GM19467 (cell line): ENCODE results near the gene DSC3.

ENCODE experiments used
- ATAC-seq: cut with Tn5 transposase; IDR thresholded peaks from one replicate; pipeline ENCODE4 v1.9.1; 2021; ENCODE audit warnings: mild to moderate bottlenecking, moderate library complexity; ENCODE audit not compliant: unreplicated experiment

DSC3 gene

GRCh38 chr18:31042406-31043181 is at the start of gene DSC3:
Gene DSC3 (minus strand): TSS chr18:31042742. CDS start chr18:31042660, 82 bp downstream.
- no peak for ATAC-seq

GRCh38 chr18:31091350-31091749 is 48.8 kb upstream of the DSC3 start:
- ATAC-seq: no peak

- ATAC-seq: no peak
These were observed 46.0 kb upstream of the DSC3 start for GRCh38 chr18:31088532-31088931.

GRCh38 chr18:31079973-31080372 is 37.4 kb upstream of the DSC3 start:
- no peak for ATAC-seq

GRCh38 chr18:31077878-31078277 is 35.3 kb upstream of the DSC3 start:
- ATAC-seq: no peak

- ATAC-seq: no peak
These were observed 29.6 kb upstream of the DSC3 start for GRCh38 chr18:31072175-31072574.

- ATAC-seq: no peak
These were observed 27.7 kb upstream of the DSC3 start for GRCh38 chr18:31070206-31070605.

GRCh38 chr18:31066266-31066665 is 23.7 kb upstream of the DSC3 start:
- ATAC-seq: no peak

- ATAC-seq: no peak
These were observed 22.7 kb upstream of the DSC3 start for GRCh38 chr18:31065036-31065773.

GRCh38 chr18:31064130-31064529 is 21.6 kb upstream of the DSC3 start:
- no peak for ATAC-seq

- no peak for ATAC-seq
These were observed 19.4 kb upstream of the DSC3 start for GRCh38 chr18:31061945-31062344.

GRCh38 chr18:31058897-31059296 is 16.4 kb upstream of the DSC3 start:
- no peak for ATAC-seq

GRCh38 chr18:31057917-31058316 is 15.4 kb upstream of the DSC3 start:
- ATAC-seq: no peak

GRCh38 chr18:31057051-31057450 is 14.5 kb upstream of the DSC3 start:
- ATAC-seq: no peak

- no peak for ATAC-seq
These were observed 13.8 kb upstream of the DSC3 start for GRCh38 chr18:31056296-31056695.

GRCh38 chr18:31050635-31051034 is 8.1 kb upstream of the DSC3 start:
- no peak for ATAC-seq

GRCh38 chr18:31049189-31049588 is 6.6 kb upstream of the DSC3 start:
- no peak for ATAC-seq

- no peak for ATAC-seq
These were observed 5.7 kb upstream of the DSC3 start for GRCh38 chr18:31048216-31048615.

GRCh38 chr18:31046916-31047315 is 4.4 kb upstream of the DSC3 start:
- no peak for ATAC-seq

GRCh38 chr18:31045599-31045998 is 3.1 kb upstream of the DSC3 start:
- no peak for ATAC-seq

- ATAC-seq: no peak
These were observed 2.4 kb upstream of the DSC3 start for GRCh38 chr18:31044926-31045325.

- ATAC-seq: no peak
These were observed 1.2 kb upstream of the DSC3 start for GRCh38 chr18:31043709-31044108.

- ATAC-seq: no peak
These were observed 497 bp downstream of the DSC3 start for GRCh38 chr18:31042084-31042405.
